ENCODE results near the gene SLC46A3. TPM values are rescaled to one million over a fixed set of nuclear protein-coding genes. Genes with fewer than 3 reads are reported as not detected.

The SLC46A3 gene
- total and polyA plus RNA-seq, 4 donors = 7.0 to 63.3 (median 32.6) TPM

GRCh38 chr13:28746287-28746612 lies 27.5 kb upstream of the SLC46A3 start:
- TF ChIP-seq RXRA (IDR thresholded peaks at IDR 0.05) = no peak
- no peak for TF ChIP-seq YY1 (IDR thresholded peaks at IDR 0.05)
- no peak for TF ChIP-seq SP1 (IDR thresholded peaks at IDR 0.05)
- TF ChIP-seq RAD21 (IDR thresholded peaks at IDR 0.05) = no peak
- TF ChIP-seq CTCF (IDR thresholded peaks at IDR 0.05; ENCODE audit: low read depth, low read length, missing input control) = no peak
- no peak for TF ChIP-seq GABPA (IDR thresholded peaks at IDR 0.05 in 1 of 2, conservative IDR thresholded peaks at IDR 0.05 in 1 of 2)
- TF ChIP-seq REST (IDR thresholded peaks at IDR 0.05) = no peak
- H3K27me3 ChIP-seq (ENCODE audit: control insufficient read depth in 4 of 4, insufficient read depth in 4 of 4, low read length in 3 of 4) = no peaks in the 10 kb centered on the region
- DNase-seq (ENCODE audit: low spot score) = no peak
- no peaks in the 10 kb centered on the region for H3K36me3 ChIP-seq (ENCODE audit: control insufficient read depth in 4 of 4, insufficient read depth in 3 of 4, low read depth in 1 of 4, low read length in 3 of 4)
- WGBS = 77% methylated on average over 4 of the region's 4 CpGs
- no peak overlapping the region for H3K9ac ChIP-seq (ENCODE audit: low read depth in 1 of 2, low read length in 2 of 2)
- peaks cover 3 to 27% (median 15%) of the 10 kb centered on the region in 4 donors for H3K4me1 ChIP-seq (ENCODE audit: control insufficient read depth in 4 of 4, insufficient read depth in 4 of 4, low read length in 3 of 4)
- no peak overlapping the region for H3K4me3 ChIP-seq (ENCODE audit: low read depth in 1 of 3, low read length in 3 of 3)
- H3K27ac ChIP-seq (ENCODE audit: low read depth in 1 of 2, low read length in 2 of 2) = no peak overlapping the region
- no peaks in the 10 kb centered on the region for H3K9me3 ChIP-seq (ENCODE audit: control insufficient read depth in 4 of 4, low read length in 3 of 4)

GRCh38 chr13:28744656-28745055 lies 25.9 kb upstream of the SLC46A3 start:
- Histone ChIP-seq H3K27ac (ENCODE audit: low read depth in 1 of 2, low read length in 2 of 2) (no peak overlapping the region), H3K4me1 (ENCODE audit: control insufficient read depth in 4 of 4, insufficient read depth in 4 of 4, low read length in 3 of 4) (peaks cover 3 to 20% (median 15%) of the 10 kb centered on the region in 4 donors), H3K36me3 (ENCODE audit: control insufficient read depth in 4 of 4, insufficient read depth in 3 of 4, low read depth in 1 of 4, low read length in 3 of 4) (no peaks in the 10 kb centered on the region), H3K27me3 (ENCODE audit: control insufficient read depth in 4 of 4, insufficient read depth in 4 of 4, low read length in 3 of 4) (no peaks in the 10 kb centered on the region), H3K4me3 (ENCODE audit: low read depth in 1 of 3, low read length in 3 of 3) (no peak overlapping the region), H3K9ac (ENCODE audit: low read depth in 1 of 2, low read length in 2 of 2) (no peak overlapping the region), H3K9me3 (ENCODE audit: control insufficient read depth in 4 of 4, low read length in 3 of 4) (no peaks in the 10 kb centered on the region)
- 83% methylated on average over 6 of the region's 6 CpGs for WGBS
- TF ChIP-seq CTCF (IDR thresholded peaks at IDR 0.05; ENCODE audit: low read depth, low read length, missing input control) (no peak), FOXA2 (IDR thresholded peaks at IDR 0.05) (no peak), YY1 (IDR thresholded peaks at IDR 0.05) (no peak), HNF4G (IDR thresholded peaks at IDR 0.05) (no peak), ZBTB33 (IDR thresholded peaks at IDR 0.05) (no peak), GABPA (IDR thresholded peaks at IDR 0.05 in 1 of 2, conservative IDR thresholded peaks at IDR 0.05 in 1 of 2) (no peak), HNF4A (conservative IDR thresholded peaks at IDR 0.05) (no peak), MAX (IDR thresholded peaks at IDR 0.05) (no peak), EGR1 (IDR thresholded peaks at IDR 0.05; ENCODE audit: low read depth in 2 of 2) (no peak), REST (IDR thresholded peaks at IDR 0.05) (no peak), NR2F2 (IDR thresholded peaks at IDR 0.05) (no peak), ATF3 (IDR thresholded peaks at IDR 0.05) (no peak), SP1 (IDR thresholded peaks at IDR 0.05) (no peak)
- no peak for DNase-seq (ENCODE audit: low spot score)
